Sigmoid colon (tissue), 7 donors: ENCODE measurements around the gene PDHX. TPM values are rescaled to one million over a fixed set of nuclear protein-coding genes. Genes with fewer than 3 reads are reported as not detected.
A peak's percentile ranks its signal among the peaks of the same experiment; 100 is the strongest.
"Not testable (repeated sequence)": the region's sequence is repeated elsewhere in the genome, so short reads cannot be mapped to it uniquely, and the experiment has no call there.

Experiments
- DNase-seq: peaks from one replicate; pipeline ENCODE4 v3.0.0-alpha.2; 2019
- H3K27ac ChIP-seq, 4 donors: fragments of 200-600 bp; sonication (generic); one replicate each; pipeline ENCODE4 v1.5.1; 2016 to 2019; ENCODE audit warnings: mild to moderate bottlenecking in 1 of 4
- H3K27me3 ChIP-seq, 3 donors: fragments of 200-600 bp; sonication (generic); one replicate each; pipeline ENCODE4 v1.5.1; 2019; ENCODE audit warnings: mild to moderate bottlenecking in 1 of 3
- H3K36me3 ChIP-seq, 4 donors: fragments of 200-600 bp; sonication (generic); one replicate each; pipeline ENCODE4 v1.5.1; 2016 to 2019
- H3K4me1 ChIP-seq, 4 donors: fragments of 200-600 bp; sonication (generic); one replicate each; pipeline ENCODE4 v1.5.1; 2017 to 2019
- H3K4me3 ChIP-seq, 4 donors: fragments of 200-600 bp; sonication (generic); one replicate each; pipeline ENCODE4 v1.5.1; 2017 to 2019; ENCODE audit warnings: mild to moderate bottlenecking in 2 of 4, moderate library complexity in 1 of 4
- H3K9me3 ChIP-seq, 4 donors: fragments of 200-600 bp in 3 of 4; sonication (generic) in 3 of 4; one replicate each; pipeline versions ENCODE4 v1.5.1 to v1.6.1; 2013 to 2019
- CTCF ChIP-seq, 4 experiments: fragments of 450-650 bp in 3 of 4; fragments of 200-600 bp in 1 of 4; IDR thresholded peaks; one replicate each; pipeline ENCODE4 v1.5.1; 2016 to 2019; ENCODE audit warnings: antibody characterized with exemption in 4 of 4, mild to moderate bottlenecking in 3 of 4, moderate library complexity in 2 of 4
- EP300 ChIP-seq, 4 donors: sonication (generic); formaldehyde crosslinking; IDR thresholded peaks; one replicate each; pipeline ENCODE4 v1.6.1; 2017; ENCODE audit warnings: antibody characterized with exemption in 4 of 4
- POLR2A ChIP-seq, 2 donors: fragments of 450-650 bp; IDR thresholded peaks; one replicate each; pipeline ENCODE4 v1.6.1; 2016; ENCODE audit warnings: antibody characterized with exemption in 2 of 2, mild to moderate bottlenecking in 2 of 2, moderate library complexity in 2 of 2
- POLR2AphosphoS5 ChIP-seq, 4 donors: sonication (generic); formaldehyde crosslinking; IDR thresholded peaks; one replicate each; pipeline ENCODE4 v1.6.1; 2017; ENCODE audit warnings: antibody characterized with exemption in 4 of 4
- WGBS, 2 donors: extraction: QIAGEN DNeasy Blood & Tissue Kit; methylation state at CpG; one replicate each; pipeline ENCODE4 v1.1.7; 2013; 5-methylcytosine and 5-hydroxymethylcytosine counted together
- intact Hi-C: fragments of 100-400 bp; cut with DNase I; formaldehyde crosslinking; loops from one replicate; pipeline ENCODE4 v1.15.1; 2023
- polyA plus RNA-seq, 3 donors: library from polyadenylated mRNA; stranded (reverse); fragments of 200-250 nt; gene quantifications; one replicate each; pipeline ENCODE4 v1.2.3, GENCODE V29; 2013
- total RNA-seq, 4 donors: library from RNA; depleted of rRNA; stranded (reverse); fragments of >200 nt; gene quantifications; one replicate each; pipeline ENCODE4 v1.1.0, GENCODE V29; 2016
- donor health status: healthy with polysubstance abuse.
- donor health status: Bipolar disorder and iron deficiency.
- donor health status: healthy.

Gene PDHX
- total and polyA plus RNA-seq, 7 donors: 22.2 to 41.4 (median 29.6) TPM

GRCh38 chr11:34890812-34891211 lies 25.6 kb upstream of the PDHX start:
- no peak for DNase-seq
- no peaks in the 10 kb centered on the region for H3K9me3 ChIP-seq
- intact Hi-C loops: loop anchor here (2.0 kb wide), 1 partner anchor 302 kb away; no protein-coding TSS in a partner anchor

GRCh38 chr11:34891611-34892010 lies 24.8 kb upstream of the PDHX start:
- H3K27ac ChIP-seq: no peak overlapping the region
- peaks cover 0 to 20% (median 2%) of the 10 kb centered on the region in 4 donors for H3K36me3 ChIP-seq
- DNase-seq: no peak
- 79 to 94% methylated on average over 3 of the region's 3 CpGs for WGBS, 2 donors
- no peaks in the 10 kb centered on the region for H3K4me1 ChIP-seq
- H3K4me3 ChIP-seq: no peak overlapping the region
- no peaks in the 10 kb centered on the region for H3K9me3 ChIP-seq
- TF ChIP-seq POLR2A (IDR thresholded peaks at IDR 0.05) (no peak), EP300 (IDR thresholded peaks at IDR 0.05) (no peak), CTCF (IDR thresholded peaks at IDR 0.05) (no peak), POLR2AphosphoS5 (IDR thresholded peaks at IDR 0.05) (no peak)
- intact Hi-C loops: loop anchor here (2.0 kb wide), 1 partner anchor 303 kb away; no protein-coding TSS in a partner anchor
- no peaks in the 10 kb centered on the region for H3K27me3 ChIP-seq

More at GRCh38 chr11:34890812-34891211, 25.6 kb upstream of the PDHX start:
- Histone ChIP-seq H3K27ac (no peak overlapping the region), H3K27me3 (no peaks in the 10 kb centered on the region), H3K36me3 (peaks cover 0 to 22% (median 3%) of the 10 kb centered on the region in 4 donors), H3K4me3 (no peak overlapping the region), H3K4me1 (no peaks in the 10 kb centered on the region)
- TF ChIP-seq CTCF (IDR thresholded peaks at IDR 0.05): peak in 2 of 4 experiments; percentile 21 to 34
- no peak for TF ChIP-seq POLR2AphosphoS5 (IDR thresholded peaks at IDR 0.05)
- WGBS, 2 donors: 28 to 77% methylated on average over 1 of the region's 1 CpG

- peaks cover 0 to 2% (median 0%) of the 10 kb centered on the region in 4 donors for H3K9me3 ChIP-seq
- WGBS, 2 donors: 95 to 99% methylated on average over 1 of the region's 1 CpG
- DNase-seq: no peak
- no peak overlapping the region for H3K27ac ChIP-seq
- peaks cover 0 to 4% (median under 1%) of the 10 kb centered on the region in 4 donors for H3K36me3 ChIP-seq
- TF ChIP-seq POLR2AphosphoS5 (IDR thresholded peaks at IDR 0.05) (no peak), POLR2A (IDR thresholded peaks at IDR 0.05) (no peak), EP300 (IDR thresholded peaks at IDR 0.05) (no peak), CTCF (IDR thresholded peaks at IDR 0.05) (no peak)
- no peak overlapping the region for H3K4me3 ChIP-seq
- H3K4me1 ChIP-seq: no peaks in the 10 kb centered on the region
- intact Hi-C loops: no loop called here
- H3K27me3 ChIP-seq: no peaks in the 10 kb centered on the region
These were observed 23.0 kb upstream of the PDHX start for GRCh38 chr11:34893416-34893815.

- H3K36me3 ChIP-seq, H3K27ac ChIP-seq, intact Hi-C loops, H3K27me3 ChIP-seq, H3K4me1 ChIP-seq, DNase-seq, H3K4me3 ChIP-seq: not testable (repeated sequence)
- H3K9me3 ChIP-seq: peaks cover 0 to 27% (median 5%) of the 10 kb centered on the region in 4 donors
- 90 to 92% methylated on average over 3 of the region's 3 CpGs for WGBS, 2 donors
These were observed 20.2 kb upstream of the PDHX start for GRCh38 chr11:34896191-34896590.

GRCh38 chr11:34897171-34897870 lies 19.1 kb upstream of the PDHX start:
- Histone ChIP-seq H3K4me3 (no peak overlapping the region), H3K9me3 (peaks cover 0 to 28% (median 5%) of the 10 kb centered on the region in 4 donors), H3K27me3 (no peaks in the 10 kb centered on the region), H3K27ac (no peak overlapping the region), H3K36me3 (no peaks in the 10 kb centered on the region), H3K4me1 (no peaks in the 10 kb centered on the region)
- intact Hi-C loops: no loop called here
- TF ChIP-seq EP300 (IDR thresholded peaks at IDR 0.05): no peak
- no peak for TF ChIP-seq POLR2A (IDR thresholded peaks at IDR 0.05)
- no peak for TF ChIP-seq CTCF (IDR thresholded peaks at IDR 0.05)
- no peak for TF ChIP-seq POLR2AphosphoS5 (IDR thresholded peaks at IDR 0.05)
- WGBS, 2 donors: 94 to 97% methylated on average over 3 of the region's 3 CpGs
- DNase-seq: no peak
